Osteoblast (primary cell): Measurements from ENCODE around the gene MGA. TPM values are rescaled to one million over a fixed set of nuclear protein-coding genes. Genes with fewer than 3 reads are reported as not detected.

Experiments
- DNase-seq: peaks from one replicate; pipeline ENCODE4 v3.0.0; 2011; ENCODE audit warnings: low spot score, mixed read lengths; ENCODE audit not compliant: insufficient read length; ENCODE audit errors: missing footprints
- H2AFZ ChIP-seq: 2 replicates; pipeline ENCODE4 v1.6.0; 2011; ENCODE audit warnings: mild to moderate bottlenecking, low read length
- H3K27ac ChIP-seq: 2 replicates; pipeline ENCODE4 v1.5.1; 2011; ENCODE audit warnings: mild to moderate bottlenecking, low read depth, low read length, moderate library complexity
- H3K27me3 ChIP-seq: 2 replicates; pipeline ENCODE4 v1.6.0; 2012; ENCODE audit warnings: mild to moderate bottlenecking, control low read depth, inconsistent platforms, low read length, moderate library complexity; ENCODE audit not compliant: insufficient read depth
- H3K36me3 ChIP-seq: 2 replicates; pipeline ENCODE4 v1.5.1; 2011; ENCODE audit warnings: mild to moderate bottlenecking, low read length, control low read depth, moderate library complexity; ENCODE audit not compliant: insufficient read depth
- H3K4me1 ChIP-seq: 2 replicates; pipeline ENCODE4 v1.5.1; 2011; ENCODE audit warnings: mild to moderate bottlenecking, low read length, control low read depth, moderate library complexity; ENCODE audit not compliant: insufficient read depth
- H3K4me2 ChIP-seq: 2 replicates; pipeline ENCODE4 v1.6.0; 2011; ENCODE audit warnings: mild to moderate bottlenecking, low read length; ENCODE audit not compliant: insufficient read depth
- H3K4me3 ChIP-seq: fragments of 200-600 bp; sonication (generic); 3 replicates; pipeline ENCODE4 v1.5.1; 2012; ENCODE audit warnings: mild to moderate bottlenecking, low read length, inconsistent platforms; ENCODE audit not compliant: insufficient read depth
- H3K79me2 ChIP-seq: 2 replicates; pipeline ENCODE4 v1.6.0; 2012; ENCODE audit warnings: mild to moderate bottlenecking, low read length, control low read depth, inconsistent platforms; ENCODE audit not compliant: insufficient read depth
- H3K9me3 ChIP-seq: 2 replicates; pipeline ENCODE4 v1.5.1; 2011; ENCODE audit warnings: low read depth, low read length, control low read depth
- H4K20me1 ChIP-seq: 2 replicates; pipeline ENCODE4 v1.6.0; 2012; ENCODE audit warnings: mild to moderate bottlenecking, low read length, control low read depth; ENCODE audit not compliant: insufficient read depth
- total RNA-seq: library from RNA; depleted of rRNA; stranded (reverse); fragments of >200 nt; gene quantifications from 2 replicates; pipeline ENCODE4 v1.2.3, GENCODE V29; 2012
- TF ChIP-seq, protein P1 (sequence below): IDR thresholded peaks from 2 replicates; pipeline ENCODE4 v1.5.1; 2011; ENCODE audit warnings: mild to moderate bottlenecking, low read depth, low read length, moderate library complexity; ENCODE audit errors: extremely low read depth

The MGA gene
- total RNA-seq, 1 donor, result 40.2 TPM

DNA sequence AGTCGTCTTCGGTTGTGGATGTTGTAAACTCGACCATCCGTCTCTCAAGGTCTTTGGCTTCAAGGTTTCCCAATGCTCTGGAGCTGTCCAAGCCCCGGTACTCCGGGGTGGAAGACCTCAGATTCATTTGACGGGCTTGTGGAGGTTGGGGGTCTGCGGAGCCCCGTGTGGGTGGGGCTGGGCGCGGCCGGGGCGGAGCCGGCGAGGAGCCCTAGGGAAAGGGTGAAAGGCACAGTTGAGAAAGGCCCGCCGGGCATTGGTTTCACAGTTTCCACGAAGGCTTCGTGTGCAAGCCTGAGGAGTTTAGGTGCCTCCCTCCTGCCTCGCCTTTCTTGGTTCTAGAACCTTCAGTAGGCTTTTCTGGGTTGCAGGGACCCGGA lies 360 bp upstream of the MGA start:
- no peak for DNase-seq

DNA sequence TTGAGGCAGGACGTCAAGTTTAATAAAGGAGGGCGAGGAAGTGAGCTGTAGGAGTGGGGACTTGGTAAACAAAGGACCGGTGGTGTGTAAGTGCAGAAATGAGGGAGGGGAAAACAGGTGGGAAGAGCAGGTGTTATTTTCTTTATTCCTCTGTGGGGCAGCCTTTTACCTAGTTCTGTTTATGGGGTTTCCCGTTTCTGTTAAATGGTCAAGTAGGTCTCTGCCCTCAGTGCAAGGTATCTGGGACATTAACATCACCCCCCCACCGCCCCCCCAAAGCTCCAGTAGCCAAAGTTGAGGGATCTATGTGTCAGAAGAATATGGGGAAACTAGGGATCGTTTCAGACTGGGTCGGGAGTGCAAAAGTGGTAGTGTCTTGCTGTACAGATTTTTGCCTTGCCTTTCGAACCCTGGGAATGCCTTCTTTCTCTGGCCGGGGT lies 893 bp downstream of the MGA start:
- peaks cover 56% of the 10 kb centered on the region for H3K79me2 ChIP-seq
- H3K4me1 ChIP-seq, result peaks cover 27% of the 10 kb centered on the region
- H3K27me3 ChIP-seq, result no peaks in the 10 kb centered on the region
- H3K4me2 ChIP-seq, result peak overlapping the region; percentile 97
- H3K36me3 ChIP-seq, result no peaks in the 10 kb centered on the region
- H2AFZ ChIP-seq, result peak overlapping the region; percentile 90
- H3K27ac ChIP-seq, result peak overlapping the region; percentile 74
- no peaks in the 10 kb centered on the region for H3K9me3 ChIP-seq
- peak overlapping the region; percentile 77 for H3K4me3 ChIP-seq
- peaks cover 26% of the 10 kb centered on the region for H4K20me1 ChIP-seq
- TF ChIP-seq, protein P1, sequence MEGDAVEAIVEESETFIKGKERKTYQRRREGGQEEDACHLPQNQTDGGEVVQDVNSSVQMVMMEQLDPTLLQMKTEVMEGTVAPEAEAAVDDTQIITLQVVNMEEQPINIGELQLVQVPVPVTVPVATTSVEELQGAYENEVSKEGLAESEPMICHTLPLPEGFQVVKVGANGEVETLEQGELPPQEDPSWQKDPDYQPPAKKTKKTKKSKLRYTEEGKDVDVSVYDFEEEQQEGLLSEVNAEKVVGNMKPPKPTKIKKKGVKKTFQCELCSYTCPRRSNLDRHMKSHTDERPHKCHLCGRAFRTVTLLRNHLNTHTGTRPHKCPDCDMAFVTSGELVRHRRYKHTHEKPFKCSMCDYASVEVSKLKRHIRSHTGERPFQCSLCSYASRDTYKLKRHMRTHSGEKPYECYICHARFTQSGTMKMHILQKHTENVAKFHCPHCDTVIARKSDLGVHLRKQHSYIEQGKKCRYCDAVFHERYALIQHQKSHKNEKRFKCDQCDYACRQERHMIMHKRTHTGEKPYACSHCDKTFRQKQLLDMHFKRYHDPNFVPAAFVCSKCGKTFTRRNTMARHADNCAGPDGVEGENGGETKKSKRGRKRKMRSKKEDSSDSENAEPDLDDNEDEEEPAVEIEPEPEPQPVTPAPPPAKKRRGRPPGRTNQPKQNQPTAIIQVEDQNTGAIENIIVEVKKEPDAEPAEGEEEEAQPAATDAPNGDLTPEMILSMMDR, result no peak
- no peak for DNase-seq

More for the DNA sequence above, 360 bp upstream of the MGA start:
- Histone ChIP-seq H3K4me1 (peaks cover 28% of the 10 kb centered on the region), H3K27ac (peak overlapping the region; percentile 74), H3K4me2 (peak overlapping the region; percentile 97), H3K9me3 (no peaks in the 10 kb centered on the region), H3K36me3 (no peaks in the 10 kb centered on the region), H3K4me3 (peak overlapping the region; percentile 77), H3K79me2 (peaks cover 43% of the 10 kb centered on the region), H4K20me1 (peaks cover 21% of the 10 kb centered on the region), H3K27me3 (no peaks in the 10 kb centered on the region), H2AFZ (peak overlapping the region; percentile 88)
- TF ChIP-seq, protein P1, result no peak

DNA sequence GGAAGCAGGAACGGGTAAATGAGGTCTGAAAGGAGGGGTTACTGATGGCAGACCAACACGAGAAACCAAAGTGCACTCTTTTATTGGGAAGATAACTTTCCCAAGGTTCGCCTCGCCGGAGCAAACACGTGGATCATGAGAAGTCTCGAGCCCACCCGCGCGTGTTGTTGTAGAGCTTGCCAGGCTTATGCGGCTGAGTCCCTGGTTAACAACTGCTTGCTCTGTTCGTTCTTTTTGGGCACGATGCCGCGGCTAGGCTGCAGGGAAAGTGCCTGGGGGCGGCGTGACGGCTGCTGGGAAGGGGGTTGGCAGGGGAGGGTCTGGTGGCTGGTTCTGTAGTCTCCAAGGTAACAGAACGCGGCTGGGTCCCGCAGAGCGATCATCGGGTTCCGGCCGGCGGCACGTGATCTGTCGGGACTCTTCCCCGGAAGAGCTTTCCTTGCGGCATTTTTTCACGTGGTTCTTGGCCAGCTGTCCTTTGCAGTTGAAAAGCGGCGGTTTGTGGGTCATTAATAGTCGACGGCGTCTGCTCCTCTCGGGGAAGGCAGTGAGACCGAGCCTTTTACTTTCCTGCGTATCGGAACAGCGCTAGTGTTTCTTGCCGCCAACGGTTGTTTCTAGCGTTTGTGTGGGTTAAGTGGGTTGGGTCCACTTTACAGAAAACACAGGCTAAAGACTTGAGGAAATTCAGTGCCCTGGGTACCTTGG lies 1.5 kb downstream of the MGA start:
- Histone ChIP-seq H3K9me3 (no peaks in the 10 kb centered on the region), H4K20me1 (peaks cover 31% of the 10 kb centered on the region), H2AFZ (peak overlapping the region; percentile 90), H3K36me3 (no peaks in the 10 kb centered on the region), H3K27ac (peak overlapping the region; percentile 74), H3K4me2 (peak overlapping the region; percentile 97), H3K4me3 (peak overlapping the region; percentile 77), H3K79me2 (peaks cover 62% of the 10 kb centered on the region), H3K27me3 (no peaks in the 10 kb centered on the region), H3K4me1 (peaks cover 29% of the 10 kb centered on the region)
- TF ChIP-seq, protein P1, result no peak
- DNase-seq, result peak; percentile 85

DNA sequence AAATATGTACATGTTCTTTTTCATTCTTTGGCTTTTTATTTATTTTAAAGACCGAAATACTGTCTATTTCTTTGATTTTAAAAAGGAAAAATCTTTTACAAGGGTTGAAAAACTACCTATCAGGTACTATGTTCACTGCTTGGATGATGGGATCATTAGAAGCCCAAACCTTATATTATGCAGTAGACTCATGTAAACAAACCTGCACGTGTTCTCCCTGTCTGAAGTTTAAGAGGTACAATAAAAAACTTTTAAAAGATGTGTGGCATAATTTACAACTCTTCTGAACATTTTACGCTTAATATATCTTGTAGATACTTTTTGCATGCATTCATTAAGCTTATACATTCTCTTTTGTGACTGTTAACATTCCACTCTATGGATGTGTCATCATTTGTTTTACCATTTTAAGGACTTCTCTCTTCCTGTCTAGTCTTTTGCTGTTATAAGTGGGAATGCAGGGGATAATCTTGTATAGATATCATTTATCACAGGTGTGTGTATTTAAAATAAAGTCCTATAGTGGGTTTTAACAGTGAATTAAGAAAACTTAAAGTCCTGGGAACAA lies 6.2 kb downstream of the MGA start:
- no peak for DNase-seq
- H4K20me1 ChIP-seq, result peaks cover 49% of the 10 kb centered on the region
- TF ChIP-seq, protein P1, result no peak
- H3K27me3 ChIP-seq, result no peaks in the 10 kb centered on the region
- H3K27ac ChIP-seq, result peak overlapping the region; percentile 28
- no peaks in the 10 kb centered on the region for H3K9me3 ChIP-seq
- H3K36me3 ChIP-seq, result no peaks in the 10 kb centered on the region
- H3K4me1 ChIP-seq, result peaks cover 20% of the 10 kb centered on the region
- no peak overlapping the region for H2AFZ ChIP-seq
- H3K79me2 ChIP-seq, result peaks cover 98% of the 10 kb centered on the region
- H3K4me3 ChIP-seq, result no peak overlapping the region
- H3K4me2 ChIP-seq, result peak overlapping the region; percentile 32
